HG03280 (cell line): ENCODE measurements around the gene ITPR2.
"Not testable (repeated sequence)": the region's sequence is repeated elsewhere in the genome, so short reads cannot be mapped to it uniquely, and the experiment has no call there.

Experiments used
- ATAC-seq: cut with Tn5 transposase; IDR thresholded peaks from one replicate; pipeline ENCODE4 v1.9.1; 2021; ENCODE audit warnings: mild to moderate bottlenecking, moderate library complexity; ENCODE audit not compliant: unreplicated experiment

The ITPR2 gene

DNA sequence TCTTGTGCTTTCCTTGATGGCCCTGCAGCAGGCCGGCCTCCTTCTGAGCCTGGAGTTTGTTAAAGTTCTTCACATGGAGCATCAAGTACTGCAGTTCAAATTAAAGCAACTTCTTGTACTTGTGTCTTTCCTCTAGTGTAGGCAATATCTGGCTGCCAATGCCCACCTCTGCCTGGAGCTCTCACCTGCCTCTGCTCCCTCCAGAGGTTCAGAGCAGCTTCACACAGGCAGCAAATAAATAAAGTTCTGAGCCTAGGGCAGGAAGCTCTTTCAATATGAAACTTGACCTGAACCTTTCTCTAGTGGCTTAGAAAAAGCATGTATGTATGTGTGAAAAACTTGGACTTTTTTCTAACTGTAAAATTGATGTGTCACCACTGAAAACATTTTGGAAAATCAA lies 65.9 kb downstream of the ITPR2 start:
- no peak for ATAC-seq

DNA sequence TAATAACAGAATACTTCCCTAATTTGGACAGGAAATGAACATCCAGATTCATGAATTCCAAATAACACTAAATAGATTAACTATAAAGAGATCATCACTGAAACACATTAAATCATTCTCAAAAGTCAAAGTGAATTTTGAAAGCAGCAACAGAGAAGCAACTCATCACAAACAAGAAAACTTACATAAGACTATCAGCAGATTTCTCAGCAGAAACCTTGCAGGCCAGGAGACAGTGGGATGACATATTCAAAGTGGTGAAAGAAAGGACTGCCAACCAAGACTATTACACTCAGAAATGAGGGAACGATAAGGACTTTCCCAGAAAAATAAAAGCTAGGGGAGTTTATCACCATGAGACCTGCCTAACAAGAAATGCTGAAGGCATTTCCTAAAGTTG lies 70.8 kb downstream of the ITPR2 start:
- no peak for ATAC-seq

DNA sequence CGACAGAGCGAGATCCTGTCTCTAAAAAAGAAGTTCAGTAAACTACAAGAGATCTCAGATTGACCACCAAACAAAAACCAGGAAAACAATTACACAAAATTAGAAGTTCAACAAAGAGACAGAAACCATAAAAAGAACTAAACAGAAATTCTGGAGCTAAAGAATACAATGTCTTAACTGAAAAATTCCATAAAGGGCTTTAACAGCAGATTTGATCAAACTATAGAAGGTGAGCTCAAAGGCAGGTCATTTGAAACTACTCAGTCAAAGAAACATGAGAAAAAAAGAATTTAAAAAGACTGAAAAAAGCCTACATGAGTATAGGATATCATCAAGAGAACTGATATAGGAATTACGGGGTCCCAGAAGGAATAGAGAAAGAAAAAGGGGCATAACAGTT lies 71.2 kb downstream of the ITPR2 start:
- ATAC-seq: no peak

DNA sequence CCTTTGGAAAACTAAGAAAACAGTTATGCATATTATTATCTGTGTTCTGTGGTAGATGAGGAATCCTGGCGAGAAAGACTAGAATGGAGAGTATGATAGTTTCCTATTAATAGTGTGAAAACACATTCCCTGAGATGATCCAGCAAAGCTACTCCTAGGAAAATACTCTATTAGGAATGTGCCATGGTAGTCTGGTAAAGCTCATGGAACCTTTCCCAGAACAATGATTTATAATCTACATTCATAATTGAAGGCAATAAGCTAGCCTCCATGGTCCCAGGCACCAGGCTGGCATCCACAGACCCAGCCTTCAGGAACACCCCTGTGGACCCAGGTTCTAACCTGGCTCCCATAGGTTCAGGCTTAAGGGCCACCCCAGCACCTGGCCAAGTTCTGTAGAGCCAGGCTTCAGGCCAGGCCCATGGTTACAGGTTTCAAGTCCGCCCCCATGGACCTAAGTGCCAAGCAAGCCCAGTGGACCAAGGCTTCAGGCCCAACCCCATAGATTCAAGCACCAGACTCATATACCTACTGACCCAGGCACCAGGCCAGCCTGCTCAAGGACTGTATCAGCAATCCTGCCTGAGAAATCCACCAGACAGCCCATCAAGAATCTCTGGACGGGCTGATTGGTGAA lies 72.2 kb downstream of the ITPR2 start:
- ATAC-seq: no peak

DNA sequence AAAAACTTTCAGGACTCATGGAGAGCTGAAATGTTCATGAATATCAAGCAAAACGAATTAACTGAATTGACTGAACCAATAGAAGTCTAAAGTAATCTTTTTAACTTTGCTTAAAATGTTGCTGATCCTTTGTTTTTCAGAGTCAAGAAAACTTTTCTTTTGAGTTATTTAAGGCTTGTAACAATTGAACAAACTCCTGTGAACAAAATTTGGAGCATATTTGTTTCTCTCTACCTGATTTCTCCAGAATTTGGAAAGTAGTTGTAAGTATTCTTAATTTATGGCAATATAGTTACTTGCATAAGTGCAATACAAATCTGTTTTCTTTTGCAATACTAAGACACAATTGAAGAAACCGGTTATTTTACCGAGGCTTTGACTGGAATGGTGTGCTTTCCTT lies 77.6 kb downstream of the ITPR2 start:
- ATAC-seq: not testable (repeated sequence)

DNA sequence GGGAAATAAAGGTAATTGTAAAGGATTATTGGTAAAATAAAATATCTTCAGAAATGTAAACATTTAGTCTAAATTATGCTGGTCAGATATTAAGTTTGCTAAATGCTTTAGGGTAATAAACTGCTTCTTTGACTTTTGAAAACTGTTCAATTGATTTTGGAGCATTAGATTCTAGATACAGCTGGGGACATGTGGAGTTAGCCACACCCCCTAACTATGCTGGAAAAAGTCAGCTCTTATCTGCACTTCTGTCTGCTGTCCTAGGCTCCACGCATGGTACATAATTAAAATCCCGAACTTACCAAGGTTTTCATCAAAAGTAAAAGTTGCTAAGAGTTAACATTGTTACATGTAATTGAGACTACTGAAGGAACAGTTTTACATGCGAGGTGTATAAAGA lies 78.8 kb downstream of the ITPR2 start:
- no peak for ATAC-seq

DNA sequence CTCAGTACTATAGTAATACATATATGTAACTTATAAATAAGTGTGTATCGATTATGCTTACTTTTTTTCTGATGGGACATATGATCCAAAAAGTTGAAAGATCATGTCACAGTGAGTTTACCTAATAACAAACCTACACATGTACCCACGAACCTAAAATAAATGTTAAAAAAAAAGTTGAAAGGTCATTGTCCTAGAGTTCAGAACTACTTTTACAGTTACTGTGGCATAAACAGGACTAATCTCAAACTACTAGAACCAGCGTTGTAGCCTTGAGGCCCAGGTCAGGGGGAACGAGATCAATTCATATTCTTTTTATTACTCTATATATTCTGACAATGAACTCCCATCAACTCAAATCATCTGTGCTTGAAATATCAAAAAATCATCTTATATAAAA lies 81.8 kb downstream of the ITPR2 start:
- no peak for ATAC-seq

DNA sequence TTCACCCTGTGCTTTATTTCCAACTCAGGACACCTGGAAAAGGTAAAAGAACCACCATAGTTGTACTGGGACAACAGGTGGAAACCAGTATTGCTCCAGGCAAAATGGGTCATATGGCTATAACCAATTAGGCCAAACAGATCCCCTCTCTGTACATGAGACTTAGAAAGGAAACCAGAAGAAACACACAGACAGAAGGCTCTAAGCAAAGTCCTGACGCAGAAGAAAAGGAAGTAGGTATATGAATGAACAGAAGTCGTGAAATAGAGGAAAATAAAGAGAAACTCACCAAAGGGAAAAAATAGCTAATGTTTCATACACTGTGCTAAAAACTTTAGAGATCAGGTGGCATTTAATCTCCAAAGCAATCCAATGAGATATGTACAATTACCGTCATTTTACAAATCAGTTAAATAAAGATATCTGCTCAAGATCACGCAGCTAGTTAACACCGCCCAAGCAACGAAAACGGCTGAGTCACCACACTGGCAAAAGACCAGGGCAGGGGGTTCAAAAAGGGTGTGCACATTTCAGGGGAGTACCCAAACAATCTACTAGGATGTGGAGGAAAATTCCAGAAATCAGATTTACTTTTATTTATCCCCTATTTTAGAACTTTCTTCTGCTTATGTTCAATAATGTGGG lies 82.3 kb downstream of the ITPR2 start:
- ATAC-seq: peak; percentile 42

- ATAC-seq: peak; percentile 84
These were observed 83.2 kb downstream of the ITPR2 start for GRCh38 chr12:26749781-26750180.

GRCh38 chr12:26748741-26749431 lies 84.1 kb downstream of the ITPR2 start:
- ATAC-seq: no peak

DNA sequence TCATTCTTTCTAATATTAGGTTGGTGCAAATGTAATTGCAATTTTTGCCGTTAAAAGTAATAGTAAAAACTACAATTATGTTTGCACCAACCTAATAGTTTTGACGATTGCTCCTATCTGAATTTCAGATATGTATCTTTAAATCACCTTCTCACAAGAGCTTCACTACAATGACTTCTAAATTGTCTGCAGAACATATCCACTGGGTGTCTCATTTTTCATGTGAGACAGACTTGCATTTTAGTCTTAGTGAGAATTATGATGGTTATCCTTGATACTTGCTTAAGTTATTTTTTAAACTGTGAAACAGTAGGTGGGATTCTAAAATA lies 84.6 kb downstream of the ITPR2 start:
- ATAC-seq: no peak

GRCh38 chr12:26746121-26746714 lies 86.8 kb downstream of the ITPR2 start:
- ATAC-seq: no peak

- ATAC-seq: no peak
These were observed 88.1 kb downstream of the ITPR2 start for GRCh38 chr12:26744697-26745440.

DNA sequence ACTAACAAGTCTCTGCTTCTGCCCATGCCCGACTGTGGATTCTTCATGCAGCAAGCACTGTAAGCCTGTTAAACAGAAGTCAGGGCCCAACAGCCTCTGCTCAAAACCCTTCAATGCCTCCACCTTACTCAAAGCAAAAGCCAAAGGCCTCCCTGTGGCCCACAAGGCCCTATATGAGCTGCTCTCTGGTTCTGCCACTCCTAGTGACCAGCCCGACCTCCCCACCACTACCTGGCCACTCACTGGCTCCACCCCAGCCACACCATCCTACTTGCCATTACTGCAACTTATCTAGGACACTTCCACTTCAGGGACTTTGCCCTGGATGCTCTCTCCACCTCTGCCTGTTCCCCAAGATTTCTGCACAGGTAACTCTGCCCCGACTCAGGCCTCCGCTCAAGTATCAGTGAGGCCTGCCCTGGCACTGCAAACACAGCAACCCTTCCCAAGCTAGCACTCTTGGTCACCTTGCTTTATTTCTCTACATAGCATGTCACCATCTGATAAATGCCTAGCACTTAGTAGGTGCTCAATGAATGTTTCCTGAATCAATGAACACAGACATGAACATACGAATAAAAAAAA lies 88.9 kb downstream of the ITPR2 start:
- no peak for ATAC-seq

- no peak for ATAC-seq
These were observed 91.3 kb downstream of the ITPR2 start for GRCh38 chr12:26741584-26742227.

GRCh38 chr12:26740991-26741390 lies 92.0 kb downstream of the ITPR2 start:
- no peak for ATAC-seq

GRCh38 chr12:26740348-26740747 lies 92.6 kb downstream of the ITPR2 start:
- ATAC-seq: no peak

GRCh38 chr12:26737487-26738030 lies 95.4 kb downstream of the ITPR2 start:
- no peak for ATAC-seq

DNA sequence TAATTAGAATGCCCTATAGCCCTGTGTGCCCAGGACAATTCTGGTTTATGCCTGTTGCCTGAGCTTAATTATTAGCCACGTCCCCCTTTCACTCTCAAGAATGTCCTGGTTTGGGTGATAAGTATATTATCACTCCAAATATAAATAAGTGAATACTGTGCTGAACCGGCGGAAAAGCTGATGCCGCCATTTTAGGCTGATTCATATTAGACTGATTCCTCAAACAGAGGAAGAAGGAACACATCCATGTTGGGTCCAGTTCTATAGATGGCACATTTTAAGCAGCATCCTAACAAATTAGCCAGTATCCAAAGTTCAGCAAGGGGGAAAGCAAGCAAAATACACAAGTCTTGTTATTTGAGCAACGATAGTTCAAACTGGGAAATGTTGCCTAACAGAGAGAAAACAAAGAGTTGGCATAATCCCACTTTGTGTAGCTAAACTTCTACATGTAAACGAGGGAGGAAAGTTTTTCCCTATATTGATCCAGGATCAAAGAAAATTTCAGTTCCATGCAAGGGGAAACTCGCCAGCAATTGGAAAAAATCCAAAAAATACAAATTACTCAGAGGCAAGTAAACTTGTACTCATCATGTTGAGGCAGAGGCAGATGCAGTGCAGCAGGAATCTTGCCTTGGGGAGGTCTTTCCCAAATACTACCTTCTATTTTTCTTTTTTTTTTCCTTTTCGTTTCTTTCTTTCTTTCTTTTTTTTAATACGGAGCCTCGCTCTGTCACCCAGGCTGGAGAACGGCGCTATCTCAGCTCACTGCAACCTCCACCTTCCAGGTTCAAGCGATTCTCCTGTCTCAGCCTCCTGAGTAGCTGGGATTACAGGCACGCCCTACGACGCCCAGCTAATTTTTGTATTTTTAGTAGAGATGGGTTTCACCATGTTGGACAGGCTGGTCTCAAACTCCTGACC lies 96.2 kb downstream of the ITPR2 start:
- no peak for ATAC-seq
